Measurements from ENCODE around the gene FLNC. TPM values are rescaled to one million over a fixed set of nuclear protein-coding genes. Genes with fewer than 3 reads are reported as not detected.

FLNC gene
- total and polyA plus RNA-seq, 2 of the 4 experiments (the other 2 are of a cell fraction), result 116 to 154 TPM

DNA sequence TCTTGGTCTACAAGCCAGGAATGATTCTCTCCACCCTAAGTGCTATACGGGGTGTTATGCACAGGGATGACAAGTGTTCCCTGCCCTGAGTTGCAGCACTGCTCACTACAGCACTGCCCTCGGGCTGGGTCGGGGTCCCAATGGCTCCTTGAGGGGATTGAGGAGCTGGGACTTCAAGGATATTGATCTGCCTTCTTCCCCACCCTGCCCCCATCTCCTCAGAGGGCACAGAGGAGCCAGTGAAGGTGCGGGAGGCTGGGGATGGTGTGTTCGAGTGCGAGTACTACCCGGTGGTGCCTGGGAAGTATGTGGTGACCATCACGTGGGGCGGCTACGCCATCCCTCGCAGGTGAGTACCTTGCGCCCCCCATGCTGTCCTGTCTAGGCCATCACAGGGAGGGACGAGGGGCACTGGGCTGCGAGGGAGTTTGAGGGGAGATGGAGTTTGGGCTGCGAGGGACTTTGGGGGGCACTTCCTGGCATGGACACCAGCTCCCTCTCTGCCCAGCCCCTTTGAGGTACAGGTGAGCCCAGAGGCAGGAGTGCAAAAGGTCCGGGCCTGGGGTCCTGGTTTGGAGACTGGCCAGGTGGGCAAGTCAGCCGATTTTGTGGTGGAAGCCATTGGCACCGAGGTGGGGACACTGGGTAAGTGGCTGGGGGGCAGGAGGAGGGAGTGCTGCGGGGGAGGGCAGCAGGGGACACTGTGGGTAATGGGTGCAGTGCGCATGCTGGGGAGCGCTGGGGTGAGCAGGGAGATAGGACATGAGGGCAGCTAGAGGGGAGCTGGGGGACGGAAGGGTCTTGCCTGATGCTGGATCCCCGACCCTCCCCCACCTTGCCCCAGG is 10.3 kb downstream of the FLNC start (continued):
- no peak for TF ChIP-seq POLR2A (IDR thresholded peaks at IDR 0.05; ENCODE audit: low read depth, low read length)

DNA sequence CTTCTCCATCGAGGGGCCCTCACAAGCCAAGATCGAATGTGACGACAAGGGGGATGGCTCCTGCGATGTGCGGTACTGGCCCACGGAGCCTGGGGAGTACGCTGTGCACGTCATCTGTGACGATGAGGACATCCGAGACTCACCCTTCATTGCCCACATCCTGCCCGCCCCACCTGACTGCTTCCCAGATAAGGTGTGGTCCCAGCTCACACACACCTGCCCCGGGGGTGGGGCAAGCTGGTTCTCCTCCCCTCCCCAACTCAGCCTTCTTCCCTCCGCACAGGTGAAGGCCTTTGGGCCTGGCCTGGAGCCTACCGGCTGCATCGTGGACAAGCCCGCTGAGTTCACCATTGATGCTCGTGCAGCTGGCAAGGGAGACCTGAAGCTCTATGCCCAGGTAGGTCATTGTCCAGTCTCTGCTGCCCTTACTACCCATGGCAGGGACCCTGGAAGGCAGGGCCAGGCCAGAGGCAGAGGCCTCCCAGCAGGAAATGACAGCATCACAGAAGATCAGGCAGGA is 11.0 kb downstream of the FLNC start:
- Histone ChIP-seq H4K20me1 (ENCODE audit: insufficient read depth, low read length) (peaks cover 99% of the 10 kb centered on the region), H4K8ac (ENCODE audit: low read depth in 2 of 2, low read length in 2 of 2) (no peak overlapping the region)

More for the DNA sequence above, 11.0 kb downstream of the FLNC start:
- DNase-seq (no peak), ATAC-seq (ENCODE audit: low read depth) (no peak; the same call in 1 of the 2 replicates)
- Histone ChIP-seq H4K5ac (ENCODE audit: low read depth, low read length) (no peak overlapping the region), H2BK20ac (ENCODE audit: low read depth, low read length) (no peak overlapping the region), H3K79me1 (ENCODE audit: low read depth in 1 of 2, low read length in 2 of 2) (peaks cover 32 to 91% of the 10 kb centered on the region in 2 experiments), H2AFZ (replicated peaks; ENCODE audit: low read length, poor library complexity) (no peak overlapping the region), H3K4me1 (ENCODE audit: control insufficient read depth, insufficient read depth, low read length) (peaks cover 9% of the 10 kb centered on the region), H2BK5ac (ENCODE audit: low read depth, low read length, poor library complexity, severe bottlenecking) (no peak overlapping the region), H3K4me2 (ENCODE audit: low read depth, low read length) (no peak overlapping the region), H3K4ac (ENCODE audit: low read depth, low read length) (no peak overlapping the region), H2AK5ac (ENCODE audit: low read depth, low read length) (no peak overlapping the region), H3K9me3 (ENCODE audit: control insufficient read depth, insufficient read depth, low read length) (no peaks in the 10 kb centered on the region), H2BK120ac (ENCODE audit: low read depth, low read length) (no peak overlapping the region), H3K4me3 (ENCODE audit: insufficient read depth, low read depth, low read length) (no peak overlapping the region), H3K27ac (ENCODE audit: insufficient read depth, low read length) (no peak overlapping the region), H3K9ac (ENCODE audit: low read depth, low read length) (no peak overlapping the region), H2AK9ac (replicated peaks; ENCODE audit: low read depth, low read length, poor library complexity) (peak overlapping the region; percentile 48), H3K27me3 (ENCODE audit: control insufficient read depth, insufficient read depth, low read length) (no peaks in the 10 kb centered on the region), H3K18ac (ENCODE audit: low read depth, low read length) (no peak overlapping the region), H3K23ac (ENCODE audit: low read depth, low read length) (no peak overlapping the region), H3K9me1 (ENCODE audit: insufficient read depth, low read length) (no peaks in the 10 kb centered on the region; the same call in 1 of the 2 replicates), H4K91ac (ENCODE audit: insufficient read depth, low read depth, low read length) (no peak overlapping the region), H2BK15ac (ENCODE audit: low read depth, low read length) (no peak overlapping the region), H3K14ac (replicated peaks; ENCODE audit: low read depth, low read length) (no peak overlapping the region), H3K36me3 (ENCODE audit: control insufficient read depth, insufficient read depth, low read length) (peaks cover 97% of the 10 kb centered on the region), H3K56ac (ENCODE audit: extremely low read depth, insufficient read depth, low read length) (no peak overlapping the region)
- POLR2A ChIA-PET (ENCODE audit: unreplicated experiment), result no interaction called here
- TF ChIP-seq MXI1 (IDR thresholded peaks at IDR 0.05; ENCODE audit: borderline replicate concordance, low read depth, low read length) (no peak), NFE2L2 (IDR thresholded peaks at IDR 0.05; ENCODE audit: low read depth, low read length) (no peak), CHD1 (IDR thresholded peaks at IDR 0.05; ENCODE audit: low read depth, low read length) (no peak), MAFK (IDR thresholded peaks at IDR 0.05; ENCODE audit: low read depth, low read length) (no peak), RAD21 (IDR thresholded peaks at IDR 0.05; ENCODE audit: low read length) (no peak), RCOR1 (IDR thresholded peaks at IDR 0.05; ENCODE audit: insufficient replicate concordance, low read length) (no peak), CTCF (conservative IDR thresholded peaks at IDR 0.05; ENCODE audit: low read depth, low read length) (no peak), RFX5 (IDR thresholded peaks at IDR 0.05; ENCODE audit: low read depth, low read length) (no peak)
- TF ChIP-seq, protein P1, sequence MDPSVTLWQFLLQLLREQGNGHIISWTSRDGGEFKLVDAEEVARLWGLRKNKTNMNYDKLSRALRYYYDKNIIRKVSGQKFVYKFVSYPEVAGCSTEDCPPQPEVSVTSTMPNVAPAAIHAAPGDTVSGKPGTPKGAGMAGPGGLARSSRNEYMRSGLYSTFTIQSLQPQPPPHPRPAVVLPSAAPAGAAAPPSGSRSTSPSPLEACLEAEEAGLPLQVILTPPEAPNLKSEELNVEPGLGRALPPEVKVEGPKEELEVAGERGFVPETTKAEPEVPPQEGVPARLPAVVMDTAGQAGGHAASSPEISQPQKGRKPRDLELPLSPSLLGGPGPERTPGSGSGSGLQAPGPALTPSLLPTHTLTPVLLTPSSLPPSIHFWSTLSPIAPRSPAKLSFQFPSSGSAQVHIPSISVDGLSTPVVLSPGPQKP (IDR thresholded peaks at IDR 0.05; ENCODE audit: borderline replicate concordance, low read depth, low read length), result no peak
- TF ChIP-seq, protein P2, sequence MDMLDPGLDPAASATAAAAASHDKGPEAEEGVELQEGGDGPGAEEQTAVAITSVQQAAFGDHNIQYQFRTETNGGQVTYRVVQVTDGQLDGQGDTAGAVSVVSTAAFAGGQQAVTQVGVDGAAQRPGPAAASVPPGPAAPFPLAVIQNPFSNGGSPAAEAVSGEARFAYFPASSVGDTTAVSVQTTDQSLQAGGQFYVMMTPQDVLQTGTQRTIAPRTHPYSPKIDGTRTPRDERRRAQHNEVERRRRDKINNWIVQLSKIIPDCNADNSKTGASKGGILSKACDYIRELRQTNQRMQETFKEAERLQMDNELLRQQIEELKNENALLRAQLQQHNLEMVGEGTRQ (IDR thresholded peaks at IDR 0.05; ENCODE audit: low read depth, low read length), result no peak
- 93% methylated on average over 3 of the region's 17 CpGs; no CpG with 5 or more reads in 1 of the 2 experiments for WGBS, 2 experiments (ENCODE audit: extremely low coverage in 2 of 2, insufficient read length in 1 of 2)
- no TSS peak for BruUV-seq (replicated peaks)
- in situ Hi-C loops (cut with MboI; ENCODE audit: low sequenced_read_pairs) (no loop called here), dilution Hi-C loops (cut with HindIII; ENCODE audit: low sequenced_read_pairs, unreplicated experiment) (no loop called here), intact Hi-C loops (cut with micrococcal nuclease) (no loop called here)
- CTCF ChIA-PET, result no interaction called here

Data from IMR-90 (cell line).